ENCODE results near the gene ST3GAL3.

Gene ST3GAL3

GRCh38 chr1:43978264-43978550, 270.9 kb downstream of the ST3GAL3 start:
- no peak for DNase-seq (ENCODE audit: low read depth in 2 of 2, low spot score in 1 of 2)

DNA sequence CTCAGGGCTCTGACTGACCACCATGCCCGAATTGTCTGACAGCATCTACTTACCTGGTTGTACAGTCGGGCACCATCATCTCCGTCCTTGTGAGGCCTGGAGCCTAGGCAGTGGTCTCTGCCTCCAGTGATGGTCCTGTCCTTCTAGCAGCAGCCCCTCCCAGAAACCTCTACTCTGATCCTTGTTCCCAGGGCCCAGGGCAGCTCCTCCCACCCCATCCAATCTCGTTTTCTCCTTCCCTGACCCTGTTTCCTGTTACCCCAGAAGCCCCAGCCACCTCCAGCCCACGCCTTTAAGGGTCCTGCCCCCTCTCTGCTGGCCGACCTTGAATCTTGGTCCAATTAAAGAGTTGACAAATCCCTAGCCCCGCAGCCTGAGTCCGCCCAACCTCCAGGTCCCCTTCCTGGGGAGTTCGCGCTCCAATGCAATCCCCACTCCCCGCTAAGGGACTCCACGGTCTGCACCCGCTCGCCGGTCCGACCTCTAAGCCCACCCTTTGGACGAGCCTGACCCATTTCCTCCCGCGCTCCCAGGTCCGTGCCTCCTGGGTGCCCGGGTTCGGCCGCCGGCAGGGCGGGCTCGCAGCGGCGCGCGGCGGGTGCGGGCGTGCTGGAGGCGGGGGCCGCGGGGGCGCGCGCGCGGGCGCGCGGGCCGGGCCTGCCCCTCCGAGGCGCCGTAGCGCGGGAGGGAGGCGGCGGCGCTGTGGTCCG, 271.4 kb downstream of the ST3GAL3 start, which contains the start of gene B4GALT2:
Gene B4GALT2 (plus strand): TSS at position 660 of the 710 bp plus-strand sequence. CDS start 1,951 bp downstream, outside the sequence.
- no peak for DNase-seq (ENCODE audit: low read depth in 2 of 2, low spot score in 1 of 2)

GRCh38 chr1:43979261-43979527, 271.9 kb downstream of the ST3GAL3 start:
- DNase-seq (ENCODE audit: low read depth in 2 of 2, low spot score in 1 of 2): no peak

DNA sequence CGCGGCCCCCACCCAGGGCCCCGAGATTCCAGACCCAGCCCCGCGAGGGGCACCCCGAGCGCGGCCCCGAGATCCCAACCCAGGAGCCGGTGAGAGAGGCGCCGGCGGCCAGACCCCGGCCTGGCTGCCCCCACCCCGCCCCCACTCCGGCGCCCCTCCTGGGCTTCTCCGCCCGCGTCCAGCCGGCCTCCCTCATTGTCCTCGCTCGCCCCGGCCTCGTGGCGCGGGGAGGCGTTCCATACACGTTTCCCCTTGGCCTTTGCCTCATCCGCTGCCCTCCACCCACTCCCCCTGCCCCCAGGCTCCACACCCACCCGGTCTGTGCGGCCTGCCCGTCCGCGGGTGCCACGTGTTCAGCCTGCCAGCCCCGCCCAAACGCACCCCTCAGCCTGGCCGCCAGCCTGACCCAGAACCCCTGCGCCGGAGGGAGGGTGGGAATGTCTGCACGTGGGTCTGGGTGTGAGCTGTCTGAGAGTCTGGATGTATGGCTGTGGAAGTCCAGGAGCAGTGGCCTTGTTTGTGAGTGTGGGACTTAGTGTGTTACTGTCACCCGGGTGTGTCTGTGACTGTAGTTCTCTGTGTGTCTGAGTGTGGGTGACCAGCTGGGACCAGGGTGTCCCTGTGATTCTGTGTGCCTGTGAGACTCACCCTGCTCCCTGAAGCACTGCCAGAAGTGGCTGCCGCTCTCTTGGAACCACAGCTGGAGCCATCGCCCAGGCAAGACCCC, 272.4 kb downstream of the ST3GAL3 start:
- DNase-seq (ENCODE audit: low read depth in 2 of 2, low spot score in 1 of 2): no peak

- no peak for DNase-seq (ENCODE audit: low read depth in 2 of 2, low spot score in 1 of 2)
Measured at GRCh38 chr1:43980255-43981134, 273.2 kb downstream of the ST3GAL3 start.

All from stimulated activated CD8-positive, alpha-beta memory T cell treated with anti-CD3 and anti-CD28 coated beads, Interleukin-4, amount 100 ng/mL, for 1 hour (primary cell).